G401 (cell line): Measurements from ENCODE around the gene PRG3. TPM values are rescaled to one million over a fixed set of nuclear protein-coding genes. Genes with fewer than 3 reads are reported as not detected.

Experiments used
- total RNA-seq: library from RNA; depleted of rRNA; stranded (reverse); fragments of >200 nt; shearing (Covaris generic); gene quantifications from 2 replicates; pipeline ENCODE4 v1.2.3, GENCODE V29; 2014; rRNA removed

The PRG3 gene
- total RNA-seq, 1 experiment from 2014 or later, result not detected

Other genes starting within 250 kb of the PRG3 start
- gene LRRC55, start 199.2 kb downstream of the PRG3 start, total RNA-seq, result not detected in 2 replicates
- gene APLNR, start 143.9 kb downstream of the PRG3 start, total RNA-seq, result not detected in 2 replicates
- 36.0 and 46.3 TPM in 2 replicates for gene TNKS1BP1, start 56.2 kb downstream of the PRG3 start, total RNA-seq
- gene SSRP1, start 45.3 kb downstream of the PRG3 start, total RNA-seq, result 194 and 208 TPM in 2 replicates
- 7.1 and 11.4 TPM in 2 replicates for gene P2RX3, start 42.8 kb downstream of the PRG3 start, total RNA-seq
- gene PRG2, start 9.5 kb upstream of the PRG3 start, total RNA-seq, result not detected in 2 replicates
- gene SLC43A3, start 46.0 kb upstream of the PRG3 start, total RNA-seq, result not detected in 2 replicates
- 2.9 TPM in 1 of 2 replicates, not detected in the other for gene RTN4RL2, start 79.4 kb upstream of the PRG3 start, total RNA-seq
- 8.8 and 15.1 TPM in 2 replicates for gene SLC43A1, start 134.6 kb upstream of the PRG3 start, total RNA-seq
- 36.2 and 53.0 TPM in 2 replicates for gene TIMM10, start 149.6 kb upstream of the PRG3 start, total RNA-seq
- not detected in 2 replicates for gene SMTNL1, start 156.4 kb upstream of the PRG3 start, total RNA-seq
- 35.9 and 40.3 TPM in 2 replicates for gene UBE2L6, start 186.5 kb upstream of the PRG3 start, total RNA-seq
- gene SERPING1, start 216.5 kb upstream of the PRG3 start, total RNA-seq, result 22.3 and 22.8 TPM in 2 replicates